G401.6 (cell line): ENCODE measurements around the gene SPDYE2.
"Not testable (repeated sequence)": the region's sequence is repeated elsewhere in the genome, so short reads cannot be mapped to it uniquely, and the experiment has no call there.

Experiments used
- FAIRE-seq: peaks from 2 replicates; lab custom pipeline; 2012; peaks lifted over from hg19 to GRCh38; lab: Jason Lieb, UNC

SPDYE2 gene

DNA sequence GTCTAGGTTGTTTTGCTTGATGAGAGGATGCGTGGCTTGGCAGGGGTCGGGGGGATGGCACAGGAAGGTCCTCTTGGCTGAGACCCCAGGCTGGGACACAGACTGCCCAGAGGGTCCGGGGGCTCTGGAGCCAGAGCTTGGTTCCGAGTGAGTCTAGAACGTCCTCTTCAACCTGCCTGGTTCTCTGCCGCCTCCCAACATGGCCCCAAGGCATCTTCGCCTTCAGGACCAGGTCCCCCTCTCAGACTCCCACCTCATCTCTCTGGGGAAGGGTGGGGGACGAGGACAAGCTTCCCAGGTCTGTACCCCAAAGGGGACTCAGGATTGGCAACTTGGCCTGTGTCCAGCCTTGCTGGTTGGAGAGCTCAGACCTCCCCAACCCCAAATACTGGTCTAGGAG lies 8.9 kb upstream of the SPDYE2 start:
- FAIRE-seq, result not testable (repeated sequence)

DNA sequence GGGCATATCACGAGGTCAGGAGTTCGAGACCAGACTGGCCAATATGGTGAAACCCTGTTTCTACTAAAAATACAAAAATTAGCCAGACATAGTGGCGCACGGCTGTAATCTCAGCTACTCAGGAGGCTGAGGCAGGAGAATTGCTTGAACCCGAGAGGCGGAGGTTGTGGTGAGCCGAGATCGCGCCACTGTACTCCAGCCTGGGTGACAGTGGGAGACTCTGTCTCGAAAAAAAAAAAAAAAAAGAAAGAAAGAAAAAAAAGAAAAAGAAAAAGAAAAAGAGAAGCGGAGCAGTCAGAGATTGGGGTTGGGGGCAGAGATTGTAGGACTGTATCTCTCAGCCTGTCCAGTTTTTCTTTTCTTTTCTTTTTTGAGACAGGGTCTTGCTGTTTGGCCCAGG lies 8.3 kb upstream of the SPDYE2 start:
- not testable (repeated sequence) for FAIRE-seq

DNA sequence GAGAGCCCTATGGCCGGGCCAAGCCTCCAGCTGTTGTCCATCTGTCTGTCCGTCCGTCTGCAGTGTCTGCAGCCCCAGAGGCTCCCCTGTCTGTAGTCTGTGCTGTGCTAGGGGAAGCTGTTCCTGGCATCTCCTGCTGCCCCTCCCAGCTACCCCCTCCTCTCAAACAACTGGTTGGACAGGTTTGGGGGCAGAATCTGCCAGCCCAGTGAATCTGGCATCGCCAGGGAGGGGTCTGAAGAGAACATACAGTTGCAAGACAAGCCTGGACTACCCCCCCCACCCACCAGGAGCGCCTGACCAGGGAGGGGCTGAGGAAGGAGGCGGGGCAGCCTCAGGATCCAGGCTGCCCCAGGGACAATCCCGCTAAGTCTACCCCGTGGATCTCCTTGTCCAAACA lies 7.4 kb upstream of the SPDYE2 start, which contains the start of gene UPK3BL2:
TSS of gene UPK3BL2 (minus strand) at position 101 of the 400 bp plus-strand sequence. CDS start at position 41, 60 bp downstream.
- not testable (repeated sequence) for FAIRE-seq

DNA sequence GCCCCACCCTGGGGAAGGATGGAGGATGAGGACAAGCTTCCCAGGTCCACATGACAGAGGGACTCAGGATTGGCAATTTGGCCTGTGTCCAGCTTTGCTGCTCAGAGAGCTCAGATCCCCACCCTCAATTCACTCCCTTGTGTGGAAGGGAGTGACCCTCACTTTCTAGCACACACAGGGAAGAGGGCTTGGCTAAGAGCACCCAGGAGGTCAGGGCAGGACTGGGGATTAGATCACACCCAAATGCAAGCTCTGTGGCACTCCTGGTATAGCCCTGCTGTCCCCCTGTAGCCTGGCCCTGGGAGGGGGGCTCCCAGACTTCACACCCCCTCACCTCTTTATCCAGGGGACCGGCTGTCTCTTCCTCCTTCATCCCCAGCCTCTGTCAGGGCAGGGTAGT lies 6.7 kb upstream of the SPDYE2 start:
- not testable (repeated sequence) for FAIRE-seq

DNA sequence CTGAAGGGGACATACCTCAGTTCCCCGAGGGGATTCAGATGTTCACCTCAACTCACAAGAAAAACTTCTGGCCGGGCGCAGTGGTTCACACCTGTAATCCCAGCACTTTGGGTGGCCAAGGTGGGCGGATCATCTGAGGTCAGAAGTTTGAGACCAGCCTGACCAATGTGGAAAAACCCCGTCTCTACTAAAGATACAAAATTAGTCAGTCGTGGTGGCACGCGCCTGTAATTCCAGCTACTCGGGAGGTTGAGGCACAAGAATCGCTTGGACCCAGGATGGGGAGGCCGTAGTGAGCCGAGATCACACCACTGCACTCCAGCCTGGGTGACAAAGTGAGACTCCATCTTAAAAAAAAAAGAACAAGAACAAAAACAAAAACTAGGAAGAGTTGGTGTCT lies 5.7 kb upstream of the SPDYE2 start:
- FAIRE-seq, result not testable (repeated sequence)

DNA sequence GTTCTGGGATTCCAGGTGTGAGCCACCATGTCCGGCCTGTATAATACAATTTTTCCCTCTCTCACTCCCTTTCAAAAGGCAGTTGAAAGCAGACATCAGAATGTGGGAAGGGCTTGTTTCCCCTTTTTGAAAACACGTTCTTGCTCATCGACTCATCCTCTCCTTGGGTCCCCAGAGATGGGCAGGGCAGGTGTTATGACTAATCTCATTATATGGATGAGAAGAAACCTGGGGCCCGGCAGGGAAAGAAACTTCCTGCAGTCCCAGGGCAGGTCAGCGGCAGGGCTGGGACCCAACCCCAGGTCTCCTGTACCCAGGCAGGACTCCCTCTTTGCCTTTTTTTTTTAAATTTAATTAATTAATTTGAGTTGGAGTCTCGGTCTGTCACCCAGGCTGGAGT lies 4.7 kb upstream of the SPDYE2 start:
- FAIRE-seq, result not testable (repeated sequence)

DNA sequence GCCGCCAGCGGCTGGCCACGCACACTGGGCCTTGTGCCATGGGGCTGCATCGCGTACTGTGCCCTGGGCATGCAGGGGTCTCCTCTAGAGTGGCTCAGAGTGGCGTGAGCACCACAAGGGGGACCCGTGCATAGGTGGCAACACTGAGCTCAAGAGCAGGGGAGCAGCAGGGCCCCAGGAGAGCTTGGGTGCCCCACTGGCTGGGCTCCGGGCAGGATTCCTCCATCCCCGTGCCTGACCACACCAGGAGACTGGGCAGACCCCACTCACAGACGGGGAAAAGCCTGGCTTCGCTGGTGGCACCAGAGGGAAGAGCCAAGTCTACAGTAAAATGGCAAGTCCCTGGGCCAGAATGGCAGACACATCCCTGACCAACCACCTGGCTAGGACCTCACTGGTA lies 17.6 kb downstream of the SPDYE2 start:
- FAIRE-seq, result not testable (repeated sequence)

DNA sequence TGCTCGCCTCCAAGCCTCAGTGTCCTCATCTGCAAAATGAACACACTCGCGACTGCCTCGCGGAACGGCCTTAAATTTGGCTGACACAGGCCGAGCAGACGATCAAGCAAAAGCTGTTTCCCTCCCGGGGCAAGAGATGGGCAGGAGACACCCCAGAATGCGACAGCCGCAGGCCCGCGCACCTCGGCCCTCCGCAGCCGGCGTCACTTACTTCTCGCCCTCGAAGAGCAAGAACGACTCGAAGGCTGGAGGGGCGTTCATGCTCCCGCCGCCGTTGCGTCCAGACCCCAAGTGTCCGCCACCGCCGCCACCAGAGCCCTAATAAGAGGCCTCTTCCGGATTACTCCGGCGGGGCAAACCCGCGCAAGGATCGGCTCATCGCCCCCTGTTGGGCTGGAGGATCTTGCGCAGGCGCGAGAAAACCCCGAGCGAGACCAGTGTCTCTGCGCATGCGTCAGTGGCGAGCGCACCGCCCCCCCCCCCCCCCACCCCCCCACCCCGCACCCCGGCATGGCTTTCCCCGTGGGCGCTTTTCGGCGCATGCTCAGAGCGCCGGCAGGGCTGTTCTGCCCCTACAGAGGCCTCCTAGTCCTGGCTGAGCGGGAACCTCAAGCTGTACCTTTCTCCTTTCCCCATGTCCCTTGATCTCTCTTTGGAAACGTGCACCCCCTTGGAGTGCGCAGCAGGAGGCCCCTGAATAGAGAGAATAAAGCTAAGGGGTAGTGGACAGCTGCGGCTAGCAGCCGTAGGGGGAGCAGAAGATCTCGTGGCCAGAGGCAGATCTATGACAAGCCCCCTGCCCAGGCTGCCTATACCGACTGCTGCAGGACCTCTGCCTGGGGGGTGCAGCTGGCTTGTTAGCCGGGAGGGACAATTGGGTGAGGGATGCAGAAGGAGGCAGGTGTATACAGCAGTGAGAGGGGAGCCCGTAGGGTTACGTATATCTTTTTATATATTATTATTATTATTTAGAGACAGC lies 21.5 kb downstream of the SPDYE2 start, which contains the start of gene POLR2J3:
TSS of gene POLR2J3 (minus strand) at position 323 of the 979 bp plus-strand sequence. CDS start at position 261, 62 bp downstream.
- not testable (repeated sequence) for FAIRE-seq

DNA sequence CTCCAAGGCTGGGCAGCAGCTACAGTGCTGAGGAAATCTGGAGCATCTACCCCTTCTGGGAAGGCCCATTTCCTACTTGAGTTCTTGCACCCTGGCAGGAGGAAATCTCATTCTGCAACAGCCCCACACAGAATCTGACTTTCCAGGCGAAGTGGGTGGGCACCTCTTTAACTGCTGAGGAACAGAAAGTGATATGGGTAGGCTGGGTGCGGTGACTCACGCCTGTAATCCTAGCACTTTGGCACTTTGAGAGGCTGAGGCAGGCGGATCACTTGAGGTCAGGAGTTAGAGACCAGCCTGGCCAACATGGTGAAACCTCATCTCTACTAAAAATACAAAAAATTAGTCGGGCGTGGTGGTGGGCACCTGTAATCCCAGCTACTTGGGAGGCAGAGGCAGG lies 23.6 kb downstream of the SPDYE2 start:
- FAIRE-seq, result not testable (repeated sequence)

DNA sequence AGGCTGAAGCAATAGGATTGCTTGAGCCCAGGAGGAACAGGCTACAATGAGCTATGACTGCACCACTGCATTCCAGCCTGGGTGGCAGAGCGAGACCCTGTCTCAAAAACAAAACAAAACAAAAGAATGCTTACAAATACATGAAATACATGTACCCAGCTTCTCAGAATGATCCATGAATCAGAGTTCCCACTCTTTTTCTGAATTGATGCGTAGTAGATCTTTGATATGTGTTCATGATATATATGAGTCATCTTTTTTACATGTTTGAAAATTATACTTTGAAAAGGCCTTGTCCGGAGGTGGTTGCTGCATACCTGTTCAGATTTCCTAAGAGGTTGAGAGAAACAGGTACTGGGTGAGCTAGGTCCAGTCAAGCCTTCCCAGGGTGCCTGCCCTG lies 25.3 kb downstream of the SPDYE2 start:
- FAIRE-seq, result not testable (repeated sequence)

DNA sequence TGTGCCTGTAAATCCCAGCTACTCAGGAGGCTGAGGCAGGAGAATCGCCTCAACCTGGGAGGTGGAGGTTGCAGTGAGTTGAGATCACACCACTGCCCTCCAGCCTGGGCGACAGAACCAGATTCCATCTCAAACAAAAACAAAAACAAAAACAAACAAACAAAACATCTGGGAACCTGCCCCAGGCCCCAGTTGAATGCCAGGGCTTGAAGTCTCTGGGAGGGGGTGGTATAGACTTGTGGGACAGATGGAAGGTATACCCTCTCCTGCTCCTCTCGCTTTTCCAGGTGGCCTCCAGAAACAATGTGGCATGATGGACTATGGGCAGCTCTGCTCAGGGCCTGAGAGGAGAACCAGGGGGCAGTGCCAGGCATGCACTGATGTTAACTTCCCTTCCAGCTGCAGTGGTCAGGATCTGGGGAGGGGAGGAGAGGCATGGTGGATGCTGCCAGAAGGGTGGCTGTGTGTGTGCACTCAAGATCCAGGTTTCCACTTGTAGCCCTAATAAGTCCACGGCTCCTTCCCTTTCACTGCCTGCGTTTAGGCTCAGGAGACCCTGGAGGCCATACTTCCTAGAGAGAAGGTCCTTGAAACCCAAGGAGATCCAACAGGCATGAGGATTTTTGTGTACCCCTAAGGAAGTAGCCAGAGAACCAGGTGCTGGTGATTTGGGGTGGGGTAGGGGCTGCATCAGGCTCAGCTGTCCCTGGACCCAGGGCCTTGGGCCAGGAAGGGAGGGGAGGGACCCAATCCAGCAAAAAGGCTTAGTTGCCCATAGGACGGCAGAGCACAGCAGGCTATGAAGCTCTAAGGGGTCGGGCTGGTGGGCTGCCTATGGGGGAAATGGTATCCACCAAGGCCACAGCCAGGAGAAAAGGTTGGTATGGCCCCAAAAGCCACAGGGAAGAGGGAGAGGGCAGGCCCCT lies 26.6 kb downstream of the SPDYE2 start:
- FAIRE-seq, result not testable (repeated sequence)

DNA sequence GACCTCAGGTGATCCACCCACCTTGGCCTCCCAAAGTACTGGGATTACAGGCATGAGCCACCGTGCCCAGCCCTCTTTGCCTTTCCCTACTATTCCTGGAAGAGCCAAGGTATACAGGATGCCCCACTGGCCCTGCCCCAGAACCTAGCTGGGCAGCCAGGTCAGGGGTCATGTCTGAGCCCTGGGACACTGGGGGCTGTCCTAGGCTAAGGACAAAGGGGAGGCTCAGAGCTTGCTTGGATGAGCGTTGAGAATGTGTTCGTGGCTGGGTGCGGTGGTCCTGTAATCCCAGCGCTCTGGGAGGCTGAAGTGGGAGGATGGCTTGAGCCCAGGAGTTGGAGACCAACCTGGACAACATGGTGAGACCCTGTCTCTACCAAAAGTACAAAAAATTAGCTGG lies 27.5 kb downstream of the SPDYE2 start:
- not testable (repeated sequence) for FAIRE-seq

DNA sequence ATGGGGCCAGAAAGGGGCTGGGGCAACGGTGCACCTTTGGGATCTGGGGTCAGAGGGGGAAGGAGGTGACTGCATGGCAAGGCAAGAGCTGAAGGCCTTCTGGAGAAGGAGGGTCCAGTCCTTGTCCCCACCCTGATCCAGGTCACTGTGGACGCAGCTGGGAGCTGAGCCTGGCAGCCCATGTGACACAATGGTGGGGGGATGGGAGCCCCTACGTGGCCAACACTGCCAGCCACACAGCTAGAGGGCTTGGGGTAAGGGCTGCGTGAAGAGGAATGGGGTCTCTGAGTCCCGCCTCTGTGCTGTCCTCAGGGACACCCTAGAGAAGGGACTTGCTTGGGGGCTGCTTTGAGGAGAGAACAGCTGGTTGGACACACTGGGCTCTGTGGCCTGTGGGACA lies 30.7 kb downstream of the SPDYE2 start:
- FAIRE-seq, result not testable (repeated sequence)

DNA sequence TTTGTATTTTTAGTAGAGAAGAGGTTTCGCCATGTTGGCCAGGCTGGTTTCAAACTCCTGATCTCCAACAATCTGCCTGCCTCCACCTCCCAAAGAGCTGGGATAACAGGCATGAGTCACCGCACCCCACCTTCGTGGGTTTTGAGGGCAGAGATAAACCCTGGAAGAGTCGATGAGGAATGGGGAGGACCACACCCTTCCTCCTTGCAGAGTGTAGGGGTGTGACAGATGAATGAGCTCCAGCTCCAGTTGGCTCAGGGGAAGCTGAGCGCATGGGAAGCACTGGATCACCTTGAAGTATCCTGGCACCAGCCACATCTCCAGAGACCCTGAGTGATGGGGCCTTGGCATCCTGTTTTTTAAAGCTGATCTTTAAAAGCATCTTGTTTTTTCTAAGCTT lies 32.5 kb downstream of the SPDYE2 start:
- not testable (repeated sequence) for FAIRE-seq

DNA sequence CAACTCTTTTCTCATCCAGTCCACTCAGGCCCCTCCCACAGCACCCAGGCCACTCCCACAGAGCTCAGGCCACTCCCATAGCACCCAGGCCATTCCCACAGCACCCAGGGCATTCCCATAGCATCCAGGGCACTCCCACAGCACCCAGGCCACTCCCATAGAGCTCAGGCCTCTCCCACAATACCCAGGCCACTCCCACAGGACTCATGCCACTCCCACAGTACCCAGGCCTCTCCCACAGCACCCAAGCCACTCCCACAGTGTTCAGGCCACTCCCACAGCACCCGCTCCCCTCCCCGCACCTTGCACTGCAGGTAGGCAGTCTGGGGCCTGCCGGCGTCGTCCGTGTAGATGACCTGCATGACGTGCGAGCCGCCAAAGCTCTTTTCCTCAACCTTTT lies 38.8 kb downstream of the SPDYE2 start:
- not testable (repeated sequence) for FAIRE-seq

DNA sequence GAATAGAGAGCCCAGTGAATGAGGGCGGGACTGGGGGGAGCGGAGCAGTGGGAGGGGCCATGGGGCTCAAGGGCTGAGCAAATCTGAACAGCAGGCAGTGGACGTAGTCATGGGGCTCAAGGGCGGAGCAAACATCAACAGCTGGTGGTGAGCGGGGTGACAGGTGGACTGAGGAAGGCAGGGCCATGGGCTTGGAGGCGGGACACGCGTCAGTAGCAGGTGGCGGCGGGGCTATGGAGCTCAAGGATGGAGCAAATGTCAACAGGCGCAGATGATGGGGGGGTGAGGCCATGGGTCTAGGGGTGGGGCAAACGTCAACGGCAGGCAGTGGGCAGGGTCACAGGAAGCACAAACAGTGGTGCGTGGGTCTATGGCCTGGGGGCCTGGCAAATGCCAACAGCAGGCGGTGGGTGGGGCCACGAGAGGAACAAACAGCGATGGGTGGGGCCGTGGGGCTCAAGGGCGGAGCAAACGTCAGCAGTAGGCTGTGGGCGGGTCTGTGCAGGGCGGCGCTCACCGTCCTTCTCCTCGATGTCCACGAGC lies 41.5 kb downstream of the SPDYE2 start:
- not testable (repeated sequence) for FAIRE-seq

DNA sequence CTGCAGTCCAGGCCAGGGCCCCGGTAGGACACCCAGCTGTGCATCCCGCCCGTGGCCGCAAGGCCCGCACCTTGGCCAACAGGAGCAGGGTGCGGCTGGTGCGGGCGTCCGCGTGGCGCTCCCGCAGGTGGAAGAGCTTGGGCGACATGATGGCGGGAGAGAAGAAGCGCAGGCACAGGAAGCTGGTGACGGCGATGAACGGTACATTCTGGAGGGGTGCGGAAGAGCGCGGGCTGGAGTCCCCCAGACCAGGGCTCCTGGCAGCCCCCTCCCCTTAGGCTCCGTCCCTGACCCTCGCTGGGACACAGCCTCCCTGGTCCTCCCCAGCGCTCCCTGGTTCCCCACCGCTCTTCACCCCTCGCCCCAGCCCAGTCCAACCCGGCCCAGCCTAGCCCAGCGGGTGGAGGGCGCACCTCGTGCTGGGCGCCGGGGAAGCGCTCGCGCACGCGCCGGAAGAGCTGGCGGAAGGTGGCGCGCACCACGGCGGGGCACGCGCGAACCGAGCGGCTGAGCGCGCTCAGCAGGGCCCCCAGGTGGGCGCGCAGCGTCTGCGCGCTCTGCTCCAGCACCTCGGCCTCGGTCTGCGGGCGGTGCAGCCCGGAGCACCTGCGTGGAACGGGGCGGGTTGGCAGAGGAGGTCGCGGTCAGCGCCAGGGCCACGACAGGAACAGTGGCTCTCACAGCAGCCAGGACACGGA lies 42.8 kb downstream of the SPDYE2 start:
- not testable (repeated sequence) for FAIRE-seq

DNA sequence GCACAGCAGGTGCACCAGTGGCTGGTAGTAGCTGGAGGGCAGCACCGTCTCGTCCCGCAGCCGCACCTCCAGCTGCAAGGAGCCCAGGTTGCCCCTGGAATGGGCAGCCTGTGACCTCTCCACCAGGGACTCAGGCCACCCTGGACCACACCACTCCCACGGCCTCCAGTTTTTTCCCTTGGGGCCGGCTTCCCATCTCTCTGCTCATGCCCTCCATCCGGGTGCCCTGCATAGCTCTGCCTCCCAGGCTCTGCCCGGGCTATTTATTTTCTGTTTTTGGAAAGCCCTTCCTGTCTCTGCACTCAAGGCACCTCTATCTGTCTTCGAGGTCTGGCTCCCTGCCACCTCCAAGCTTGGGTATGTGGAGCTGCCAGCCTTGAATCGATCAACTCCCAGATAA lies 45.0 kb downstream of the SPDYE2 start:
- FAIRE-seq, result not testable (repeated sequence)

DNA sequence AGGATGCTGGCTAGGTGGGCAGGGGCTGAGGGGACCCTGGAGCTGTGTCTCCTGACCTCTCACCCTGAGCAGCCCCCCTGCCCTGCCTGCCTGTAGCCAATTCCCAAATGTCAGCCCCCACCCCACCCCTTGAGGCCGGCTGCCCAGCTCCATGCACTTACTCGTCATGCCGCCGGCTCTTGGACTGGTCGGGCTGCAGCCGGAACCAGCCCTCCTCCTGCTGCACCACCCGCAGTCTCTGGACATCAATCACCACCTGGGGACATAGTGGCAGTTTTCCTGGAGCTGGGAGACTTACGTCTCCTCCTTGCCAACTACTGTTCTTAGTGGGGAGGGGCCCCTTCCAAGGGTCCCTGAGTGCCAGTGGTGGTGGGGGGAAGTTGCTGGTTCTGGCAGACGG lies 48.7 kb downstream of the SPDYE2 start:
- FAIRE-seq, result not testable (repeated sequence)

DNA sequence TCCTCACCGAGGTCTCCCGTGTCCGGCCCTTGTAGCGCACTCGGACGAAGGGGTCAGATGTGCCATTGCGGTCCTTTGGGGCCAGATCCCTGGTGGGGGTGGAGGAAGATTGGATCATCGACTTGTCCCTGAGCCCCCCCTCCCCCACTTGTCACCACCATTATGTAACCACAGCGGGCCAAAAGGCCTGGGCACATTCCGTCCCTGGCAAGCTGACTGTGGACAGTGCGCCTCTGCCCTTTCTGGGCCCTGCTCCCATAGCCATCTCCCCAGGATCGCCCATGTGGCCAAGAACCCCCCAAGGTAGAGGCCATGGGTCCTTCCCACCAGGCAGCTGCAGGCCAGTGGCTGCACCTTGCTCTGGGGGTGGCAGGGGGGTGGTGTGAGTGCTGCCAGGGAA lies 51.3 kb downstream of the SPDYE2 start:
- not testable (repeated sequence) for FAIRE-seq

DNA sequence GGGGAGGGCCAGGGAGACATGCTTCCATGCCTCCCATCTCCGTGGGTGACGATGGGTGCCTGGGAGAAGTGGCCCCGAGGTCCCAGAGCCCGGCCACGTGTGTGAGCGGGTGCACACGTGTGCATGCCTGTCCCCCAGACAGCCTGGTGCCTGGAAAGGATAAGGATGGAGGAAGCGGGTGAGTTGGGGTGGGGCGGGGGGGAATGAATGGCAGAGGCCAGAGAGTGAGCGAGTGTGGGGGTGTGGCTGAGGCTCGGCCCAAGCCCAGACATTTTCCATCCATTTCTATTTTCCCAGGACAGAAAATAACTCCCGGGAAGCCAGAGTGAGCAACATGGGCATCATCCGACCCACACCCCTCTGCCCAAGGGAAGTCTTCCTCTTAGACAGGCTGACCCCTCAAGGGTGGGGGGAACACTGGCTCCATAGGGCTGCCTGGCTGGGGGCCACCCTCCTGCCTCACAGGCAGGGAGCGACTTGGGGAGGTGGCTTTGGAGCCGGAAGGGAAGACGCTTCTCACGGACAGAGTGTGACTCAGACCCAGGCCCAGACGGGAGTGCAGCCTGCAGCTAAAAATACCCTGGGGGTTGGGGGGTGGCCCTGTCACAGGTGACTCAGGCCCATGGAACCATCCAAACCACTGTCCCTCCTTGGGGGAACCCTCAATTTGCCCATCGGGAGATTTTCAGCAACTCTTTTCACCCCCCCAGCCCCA lies 53.6 kb downstream of the SPDYE2 start:
- FAIRE-seq, result not testable (repeated sequence)
